Endothelial cell of umbilical vein (primary cell): ENCODE data around the gene CCDC136. TPM values are rescaled to one million over a fixed set of nuclear protein-coding genes. Genes with fewer than 3 reads are reported as not detected.

ENCODE experiments used
- BruUV-seq: library from RNA; stranded (reverse); fragments of 400-500 nt; replicated peaks from 2 replicates; lab custom pipeline; 2021; lab: Mats Ljungman, UMichigan
- CTCF ChIA-PET: fragments of 300-600, 350-600 bp; sonication (Branson Sonifier 250); formaldehyde crosslinking; loops from one replicate; lab custom pipeline; 2021; ENCODE audit warnings: antibody characterized with exemption, inconsistent platforms; lab: Charles Lee
- POLR2A ChIA-PET: fragments of 300-600, 350-600 bp; sonication (Branson Sonifier 250); formaldehyde crosslinking; loops from one replicate; lab custom pipeline; 2021; ENCODE audit warnings: antibody characterized with exemption, inconsistent platforms; lab: Charles Lee
- DNase-seq: peaks from one replicate; pipeline ENCODE4 v3.0.0-alpha.2; 2011; ENCODE audit warnings: low read depth, low spot score
- FAIRE-seq: peaks from 2 replicates; lab custom pipeline; 2011; peaks lifted over from hg19 to GRCh38; lab: Jason Lieb, UNC
- H2AFZ ChIP-seq: 2 replicates; pipeline ENCODE4 v1.6.0; 2012; ENCODE audit warnings: low read depth, low read length, control low read depth, inconsistent platforms
- H3K27ac ChIP-seq: 2 replicates; pipeline ENCODE4 v1.5.1; 2011; ENCODE audit warnings: low read depth, mild to moderate bottlenecking, control low read depth, low read length, moderate library complexity; ENCODE audit not compliant: insufficient read depth
- H3K27me3 ChIP-seq, 2 experiments: 2 replicates each; pipeline versions ENCODE4 v1.6.0 to v1.6.1; 2011; ENCODE audit warnings: low read length in 2 of 2, mixed read lengths in 1 of 2; ENCODE audit not compliant: control insufficient read depth in 2 of 2, insufficient read depth in 2 of 2
- H3K36me3 ChIP-seq, 2 experiments: 2 replicates in 1 of 2; 3 replicates in 1 of 2; pipeline ENCODE4 v1.5.1; 2011; ENCODE audit warnings: low read length in 2 of 2, mild to moderate bottlenecking in 1 of 2, moderate library complexity in 1 of 2; ENCODE audit not compliant: control insufficient read depth in 2 of 2, insufficient read depth in 2 of 2; ENCODE audit errors: extremely low read depth in 1 of 2
- H3K4me1 ChIP-seq: 3 replicates; pipeline ENCODE4 v1.5.1; 2011; ENCODE audit warnings: mild to moderate bottlenecking, low read length; ENCODE audit not compliant: control insufficient read depth, insufficient read depth; ENCODE audit errors: extremely low read depth
- H3K4me2 ChIP-seq: 2 replicates; pipeline ENCODE4 v1.6.1; 2011; ENCODE audit warnings: low read length, control low read depth, mixed read lengths; ENCODE audit not compliant: insufficient read depth
- H3K4me3 ChIP-seq, 3 experiments: fragments of 200-600 bp in 1 of 3; sonication (generic), shearing (Covaris generic) in 1 of 3; replicated peaks in 1 of 3; 2 replicates each; pipeline ENCODE4 v1.5.1; 2011 to 2016; ENCODE audit warnings: control low read depth in 3 of 3, low read length in 3 of 3, mild to moderate bottlenecking in 2 of 3, inconsistent platforms in 1 of 3, low read depth in 1 of 3, moderate library complexity in 1 of 3; ENCODE audit not compliant: insufficient read depth in 1 of 3
- H3K79me2 ChIP-seq: 2 replicates; pipeline ENCODE4 v1.6.0; 2012; ENCODE audit warnings: low read length, inconsistent platforms; ENCODE audit not compliant: control insufficient read depth, insufficient read depth
- H3K9ac ChIP-seq: replicated peaks from 2 replicates; pipeline ENCODE3; 2011; ENCODE audit warnings: low read length, control low read depth; ENCODE audit not compliant: insufficient read depth; ENCODE audit errors: extremely low read depth
- H3K9me1 ChIP-seq: replicated peaks from 3 replicates; pipeline ENCODE4 v1.6.0; 2011; ENCODE audit warnings: mild to moderate bottlenecking, low read length; ENCODE audit not compliant: control insufficient read depth, insufficient read depth; ENCODE audit errors: extremely low read depth
- H3K9me3 ChIP-seq: replicated peaks from 2 replicates; pipeline ENCODE4 v1.5.1; 2012; ENCODE audit warnings: low read length, inconsistent platforms; ENCODE audit not compliant: control insufficient read depth, insufficient read depth
- H4K20me1 ChIP-seq: replicated peaks from 2 replicates; pipeline ENCODE3; 2011; ENCODE audit warnings: mild to moderate bottlenecking, low read length; ENCODE audit not compliant: control insufficient read depth, insufficient read depth; ENCODE audit errors: extremely low read depth
- EZH2 ChIP-seq: IDR thresholded peaks from 2 replicates; pipeline ENCODE4 v1.6.1; 2012; ENCODE audit warnings: borderline replicate concordance, low read depth, mild to moderate bottlenecking, moderate library complexity, low read length, inconsistent platforms; ENCODE audit not compliant: severe bottlenecking
- FOS ChIP-seq: IDR thresholded peaks from 2 replicates; pipeline ENCODE4 v1.6.1; 2011; ENCODE audit warnings: mild to moderate bottlenecking, low read length, moderate library complexity, borderline replicate concordance; ENCODE audit not compliant: insufficient read depth
- GATA2 ChIP-seq: IDR thresholded peaks from 2 replicates; pipeline ENCODE4 v1.7.0; 2011; ENCODE audit warnings: low read depth, mild to moderate bottlenecking, moderate library complexity, mixed read lengths, low read length; ENCODE audit not compliant: insufficient read length, insufficient read depth
- JUN ChIP-seq: IDR thresholded peaks from 2 replicates; pipeline ENCODE4 v1.6.1; 2011; ENCODE audit warnings: borderline replicate concordance, low read depth; ENCODE audit not compliant: insufficient read length, insufficient read depth
- MAX ChIP-seq: IDR thresholded peaks from 2 replicates; pipeline ENCODE4 v1.6.1; 2011; ENCODE audit not compliant: insufficient read depth, insufficient read length
- POLR2A ChIP-seq: IDR thresholded peaks from 2 replicates; pipeline ENCODE4 v1.6.1; 2012; ENCODE audit warnings: low read depth, mild to moderate bottlenecking, control low read depth, low read length
- POLR2AphosphoS5 ChIP-seq: IDR thresholded peaks from 2 replicates; pipeline ENCODE4 v1.6.1; 2012; ENCODE audit warnings: low read depth, mild to moderate bottlenecking, control low read depth, low read length, moderate library complexity; ENCODE audit not compliant: insufficient read depth
- dilution Hi-C: fragments of 300-500 bp; cut with MboI; formaldehyde crosslinking; loops from one replicate; pipeline ENCODE4 v1.15.0; 2019; ENCODE audit warnings: low sequenced_read_pairs; ENCODE audit not compliant: extremely low pct_ligation_motif_present
- intact Hi-C: fragments of 100-400 bp; cut with micrococcal nuclease; formaldehyde crosslinking; loops from one replicate; pipeline ENCODE4 v1.10.0; 2022
- polyA plus RNA-seq, 4 experiments: library from polyadenylated mRNA; depleted of rRNA in 3 of 4; stranded (reverse) in 3 of 4; unstranded in 1 of 4; fragments of >200 nt; gene quantifications; 2 replicates each; pipeline versions ENCODE4 v1.2.1 to v1.2.3, GENCODE V29; 2011 to 2012; ENCODE audit warnings: missing spikeins in 1 of 4
- total RNA-seq: library from RNA; stranded (reverse); gene quantifications from 2 replicates; pipeline ENCODE4 v1.2.3, GENCODE V29; 2021
- TF ChIP-seq, protein P1 (sequence below), 2 donors: IDR thresholded peaks; 1 replicate in 1 of 2; 2 replicates in 1 of 2; pipeline ENCODE4 v1.5.1; 2011; ENCODE audit warnings: low read length in 2 of 2, mild to moderate bottlenecking in 2 of 2, moderate library complexity in 2 of 2, control low read depth in 1 of 2, inconsistent platforms in 1 of 2, low read depth in 1 of 2; ENCODE audit not compliant: insufficient read depth in 1 of 2; ENCODE audit errors: extremely low read depth in 1 of 2

Gene CCDC136
- total and polyA plus RNA-seq, 2 donors (not counting 3 experiments of a cell fraction or from before 2014, with no cell fraction given): 1.8 to 3.3 TPM

DNA sequence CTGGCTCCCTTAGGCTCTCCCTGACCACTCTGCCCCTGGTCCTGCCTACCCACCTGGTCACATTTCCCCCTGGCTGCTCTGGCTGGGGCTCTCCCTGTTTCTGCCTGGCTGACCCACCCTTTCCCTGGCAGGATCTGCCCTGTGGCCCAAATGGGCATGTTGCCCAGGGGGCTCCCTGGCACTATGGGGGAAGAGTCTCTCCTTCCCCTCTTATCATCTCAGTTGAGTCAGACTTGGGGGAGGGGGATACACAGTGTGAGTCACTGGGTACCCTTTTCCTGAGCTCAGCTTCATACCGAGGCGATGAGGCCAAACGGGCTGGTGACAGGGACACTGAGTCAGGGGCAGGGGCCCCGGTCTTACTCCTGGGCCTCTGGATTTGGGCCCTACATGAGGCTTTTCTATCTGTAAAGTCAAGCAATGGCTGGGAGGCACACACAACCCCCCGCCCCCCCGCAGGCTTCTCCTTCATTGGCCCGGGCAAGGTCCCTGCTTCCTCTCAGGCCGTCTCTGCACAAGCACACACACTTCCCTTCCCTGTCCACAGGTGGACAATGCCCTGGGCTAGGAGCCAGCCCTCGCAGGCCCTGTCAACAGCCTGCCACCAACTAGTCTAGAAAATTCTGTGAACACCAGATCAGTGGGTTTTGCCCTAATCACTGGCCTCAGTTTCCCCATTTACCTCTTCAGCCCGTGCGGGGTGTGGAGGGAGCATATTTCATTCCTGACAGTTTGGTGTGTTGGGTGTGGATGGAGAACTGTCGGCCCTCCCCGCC, 37.8 kb downstream of the CCDC136 start:
- H3K4me3 ChIP-seq: peak overlapping the region in 2 of 3 experiments; percentile 2 to 54
- dilution Hi-C loops: no loop called here
- CTCF ChIA-PET: interaction anchor here (0.6 to 3.0 kb wide), 3 partner anchors 12 to 119 kb away, joined by 3 to 12 read pairs (median 3); no protein-coding TSS in a partner anchor
- no peaks in the 10 kb centered on the region for H3K27me3 ChIP-seq
- no peaks in the 10 kb centered on the region for H3K9me3 ChIP-seq
- BruUV-seq: no TSS peak
- TF ChIP-seq, protein P1, sequence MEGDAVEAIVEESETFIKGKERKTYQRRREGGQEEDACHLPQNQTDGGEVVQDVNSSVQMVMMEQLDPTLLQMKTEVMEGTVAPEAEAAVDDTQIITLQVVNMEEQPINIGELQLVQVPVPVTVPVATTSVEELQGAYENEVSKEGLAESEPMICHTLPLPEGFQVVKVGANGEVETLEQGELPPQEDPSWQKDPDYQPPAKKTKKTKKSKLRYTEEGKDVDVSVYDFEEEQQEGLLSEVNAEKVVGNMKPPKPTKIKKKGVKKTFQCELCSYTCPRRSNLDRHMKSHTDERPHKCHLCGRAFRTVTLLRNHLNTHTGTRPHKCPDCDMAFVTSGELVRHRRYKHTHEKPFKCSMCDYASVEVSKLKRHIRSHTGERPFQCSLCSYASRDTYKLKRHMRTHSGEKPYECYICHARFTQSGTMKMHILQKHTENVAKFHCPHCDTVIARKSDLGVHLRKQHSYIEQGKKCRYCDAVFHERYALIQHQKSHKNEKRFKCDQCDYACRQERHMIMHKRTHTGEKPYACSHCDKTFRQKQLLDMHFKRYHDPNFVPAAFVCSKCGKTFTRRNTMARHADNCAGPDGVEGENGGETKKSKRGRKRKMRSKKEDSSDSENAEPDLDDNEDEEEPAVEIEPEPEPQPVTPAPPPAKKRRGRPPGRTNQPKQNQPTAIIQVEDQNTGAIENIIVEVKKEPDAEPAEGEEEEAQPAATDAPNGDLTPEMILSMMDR (IDR thresholded peaks at IDR 0.05; ENCODE audit: extremely low read depth in 1 of 2, insufficient read depth in 1 of 2, low read depth in 1 of 2, low read length in 2 of 2): no peak
- TF ChIP-seq POLR2A: no peak
- TF ChIP-seq MAX: no peak
- no peak for TF ChIP-seq EZH2
- TF ChIP-seq JUN: no peak
- TF ChIP-seq GATA2: peak; percentile 15
- no peak for TF ChIP-seq POLR2AphosphoS5
- peak; percentile 82 for TF ChIP-seq FOS
- no peaks in the 10 kb centered on the region for H3K36me3 ChIP-seq
- peak overlapping the region; percentile 5 for H3K9ac ChIP-seq
- FAIRE-seq (peak; percentile 67), DNase-seq (peak; percentile 65)
- no peaks in the 10 kb centered on the region for H4K20me1 ChIP-seq
- POLR2A ChIA-PET: no interaction called here
- H3K27ac ChIP-seq: peak overlapping the region; percentile 15
- H3K4me2 ChIP-seq: peak overlapping the region; percentile 43
- peaks cover 42% of the 10 kb centered on the region for H3K4me1 ChIP-seq
- H3K79me2 ChIP-seq: peaks cover 27% of the 10 kb centered on the region
- intact Hi-C loops: loop anchor here (1.0 to 5.0 kb wide), 2 partner anchors 90 to 1313 kb away; partner anchors contain the start of gene CALU
- H2AFZ ChIP-seq: peak overlapping the region; percentile 24
- no peaks in the 10 kb centered on the region for H3K9me1 ChIP-seq
